Body of pancreas (tissue), 4 donors: Measurements from ENCODE around the gene ABI3. TPM values are rescaled to one million over a fixed set of nuclear protein-coding genes. Genes with fewer than 3 reads are reported as not detected.
"Not testable (repeated sequence)": the region's sequence is repeated elsewhere in the genome, so short reads cannot be mapped to it uniquely, and the experiment has no call there.

Experiments used
- ATAC-seq: fragments of 150-250 bp; one replicate; pipeline ENCODE4 v1.9.1; 2016
- DNase-seq, 4 donors: peaks; one replicate each; pipeline ENCODE4 v3.0.0-alpha.2; 2019
- H3K27ac ChIP-seq, 4 donors: fragments of 200-600 bp; sonication (generic); 1 replicate in 3 of 4; 2 replicates in 1 of 4; pipeline versions ENCODE4 v1.5.1 to v1.6.1; 2016 to 2019; ENCODE audit warnings: mild to moderate bottlenecking in 1 of 4, mixed read lengths in 1 of 4, moderate library complexity in 1 of 4
- H3K27me3 ChIP-seq, 2 donors: fragments of 200-600 bp; sonication (generic); one replicate each; pipeline ENCODE4 v1.6.0; 2016; ENCODE audit warnings: mild to moderate bottlenecking in 1 of 2
- H3K36me3 ChIP-seq, 2 donors: fragments of 200-600 bp; sonication (generic); replicated peaks in 1 of 2; 2 replicates each; pipeline ENCODE4 v1.5.1; 2016; ENCODE audit warnings: low read depth in 2 of 2; ENCODE audit not compliant: insufficient read depth in 1 of 2
- H3K4me1 ChIP-seq: fragments of 200-600 bp; sonication (generic); one replicate; pipeline ENCODE4 v1.6.0; 2016
- H3K4me3 ChIP-seq, 2 donors: fragments of 200-600 bp; sonication (generic); 1 replicate in 1 of 2; 2 replicates in 1 of 2; pipeline ENCODE4 v1.5.1; 2016 to 2019
- H3K9me3 ChIP-seq, 3 donors: fragments of 200-600 bp; sonication (generic); 1 replicate in 2 of 3; 2 replicates in 1 of 3; pipeline ENCODE4 v1.5.1; 2016
- POLR2A ChIP-seq, 3 donors: fragments of 450-650 bp; IDR thresholded peaks; one replicate each; pipeline ENCODE4 v1.6.1; 2016; ENCODE audit warnings: antibody characterized with exemption in 3 of 3, mild to moderate bottlenecking in 2 of 3
- WGBS, 2 donors: methylation state at CpG; one replicate each; pipeline ENCODE4 v1.1.5; 2017; 5-methylcytosine and 5-hydroxymethylcytosine counted together
- intact Hi-C: fragments of 100-400 bp; cut with DNase I; formaldehyde crosslinking; loops from one replicate; pipeline ENCODE4 v1.15.1; 2023
- total RNA-seq, 2 donors: library from RNA; depleted of rRNA; stranded (reverse); fragments of >200 nt; gene quantifications; one replicate each; pipeline ENCODE4 v1.1.0, GENCODE V29; 2016
- TF ChIP-seq, protein P1 (sequence below), 7 experiments: fragments of 450-650 bp in 4 of 7; fragments of 200-600 bp in 3 of 7; sonication (generic) in 3 of 7; IDR thresholded peaks; one replicate each; pipeline ENCODE4 v1.5.1; 2016 to 2019; ENCODE audit warnings: antibody characterized with exemption in 7 of 7

Gene ABI3
- total RNA-seq, 2 donors from 2014 or later, result 4.9 to 6.3 TPM

GRCh38 chr17:49258394-49258793, 47.9 kb downstream of the ABI3 start:
- TF ChIP-seq, protein P1, sequence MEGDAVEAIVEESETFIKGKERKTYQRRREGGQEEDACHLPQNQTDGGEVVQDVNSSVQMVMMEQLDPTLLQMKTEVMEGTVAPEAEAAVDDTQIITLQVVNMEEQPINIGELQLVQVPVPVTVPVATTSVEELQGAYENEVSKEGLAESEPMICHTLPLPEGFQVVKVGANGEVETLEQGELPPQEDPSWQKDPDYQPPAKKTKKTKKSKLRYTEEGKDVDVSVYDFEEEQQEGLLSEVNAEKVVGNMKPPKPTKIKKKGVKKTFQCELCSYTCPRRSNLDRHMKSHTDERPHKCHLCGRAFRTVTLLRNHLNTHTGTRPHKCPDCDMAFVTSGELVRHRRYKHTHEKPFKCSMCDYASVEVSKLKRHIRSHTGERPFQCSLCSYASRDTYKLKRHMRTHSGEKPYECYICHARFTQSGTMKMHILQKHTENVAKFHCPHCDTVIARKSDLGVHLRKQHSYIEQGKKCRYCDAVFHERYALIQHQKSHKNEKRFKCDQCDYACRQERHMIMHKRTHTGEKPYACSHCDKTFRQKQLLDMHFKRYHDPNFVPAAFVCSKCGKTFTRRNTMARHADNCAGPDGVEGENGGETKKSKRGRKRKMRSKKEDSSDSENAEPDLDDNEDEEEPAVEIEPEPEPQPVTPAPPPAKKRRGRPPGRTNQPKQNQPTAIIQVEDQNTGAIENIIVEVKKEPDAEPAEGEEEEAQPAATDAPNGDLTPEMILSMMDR (IDR thresholded peaks at IDR 0.05), result no peak
- TF ChIP-seq POLR2A (IDR thresholded peaks at IDR 0.05), result no peak
- no peaks in the 10 kb centered on the region for H3K36me3 ChIP-seq
- WGBS, 2 donors, result 83 to 84% methylated on average over 3 of the region's 3 CpGs
- H3K27ac ChIP-seq, result no peak overlapping the region
- no peaks in the 10 kb centered on the region for H3K27me3 ChIP-seq
- DNase-seq (no peak), ATAC-seq (no peak)
- H3K9me3 ChIP-seq, result no peaks in the 10 kb centered on the region
- H3K4me3 ChIP-seq, result no peak overlapping the region
- intact Hi-C loops, result no loop called here
- peaks cover 12% of the 10 kb centered on the region for H3K4me1 ChIP-seq

GRCh38 chr17:49259663-49260010, 49.1 kb downstream of the ABI3 start:
- peak; percentile 12 for ATAC-seq
- WGBS, 2 donors, result 37 to 39% methylated on average over 10 of the region's 10 CpGs
- no peak for TF ChIP-seq POLR2A (IDR thresholded peaks at IDR 0.05)
- TF ChIP-seq, protein P1 (IDR thresholded peaks at IDR 0.05), result no peak

DNA sequence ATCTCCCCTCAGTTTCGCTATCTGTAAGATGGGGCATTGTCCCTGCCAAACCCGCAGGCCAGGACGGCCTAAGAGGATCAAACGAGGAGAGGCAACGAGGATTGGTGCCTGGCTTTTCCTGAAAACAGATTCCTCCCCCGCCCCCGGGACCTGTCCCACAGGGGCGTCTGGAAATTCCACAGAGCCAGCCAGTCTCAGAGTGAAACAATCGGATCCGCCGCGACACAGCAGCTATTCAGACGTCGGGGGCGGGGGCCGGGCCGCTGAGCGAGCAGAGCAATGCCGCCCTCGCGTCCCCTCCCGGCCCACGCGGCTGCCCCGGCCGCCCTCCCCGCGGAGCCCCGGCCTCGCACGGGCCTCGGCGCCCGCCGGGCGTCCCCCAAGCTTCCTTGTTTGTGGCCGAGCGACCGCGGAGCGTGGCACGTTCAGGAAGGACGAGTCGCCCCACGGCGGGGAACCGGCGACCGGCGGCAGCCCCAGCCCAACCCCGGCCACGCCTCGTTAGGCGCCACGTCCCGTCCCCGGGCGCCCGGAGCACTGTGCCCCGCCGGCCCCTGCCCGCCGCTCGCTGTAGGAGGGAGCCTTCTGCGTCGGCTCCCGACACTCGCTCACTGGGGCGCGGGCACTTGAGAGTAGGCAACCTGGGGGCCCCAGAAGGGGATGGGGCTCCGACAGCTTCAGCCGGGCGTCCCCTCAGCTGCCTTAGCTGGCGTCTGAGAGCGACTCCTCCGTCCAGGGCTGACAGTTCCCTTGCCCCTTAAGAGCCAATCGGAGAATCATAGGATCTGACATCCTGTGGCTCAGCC, 49.7 kb downstream of the ABI3 start:
- Histone ChIP-seq H3K36me3 (no peaks in the 10 kb centered on the region), H3K9me3 (no peaks in the 10 kb centered on the region), H3K27ac (peak overlapping the region in 3 of 4 donors; percentile 39 to 53 (median 45)), H3K4me1 (peaks cover 12% of the 10 kb centered on the region), H3K27me3 (no peaks in the 10 kb centered on the region), H3K4me3 (no peak overlapping the region)
- ATAC-seq (peak; percentile 70), DNase-seq (peak; percentile 36 to 55 (median 52))
- intact Hi-C loops, result no loop called here
- WGBS, 2 donors, result 1 to 13% methylated on average over 5 to 43 of the region's 77 CpGs
- TF ChIP-seq, protein P1 (IDR thresholded peaks at IDR 0.05), result no peak
- peak in 2 of 3 donors; percentile 25 to 34 for TF ChIP-seq POLR2A (IDR thresholded peaks at IDR 0.05)

More at GRCh38 chr17:49259663-49260010, 49.1 kb downstream of the ABI3 start:
- Histone ChIP-seq H3K4me3 (no peak overlapping the region), H3K36me3 (no peaks in the 10 kb centered on the region), H3K27me3 (no peaks in the 10 kb centered on the region), H3K9me3 (no peaks in the 10 kb centered on the region), H3K4me1 (peaks cover 12% of the 10 kb centered on the region), H3K27ac (peak overlapping the region in 2 of 4 donors; percentile 45 to 53)
- DNase-seq, result peak in 1 of 4 donors; percentile 12
- intact Hi-C loops, result no loop called here

- WGBS, 2 donors, result 53 to 77% methylated on average over 7 to 11 of the region's 11 CpGs
- peak in 2 of 4 donors; percentile 17 to 62 for DNase-seq
- no peak for ATAC-seq
- Histone ChIP-seq H3K27me3 (no peaks in the 10 kb centered on the region), H3K4me1 (peaks cover 12% of the 10 kb centered on the region), H3K36me3 (no peaks in the 10 kb centered on the region), H3K9me3 (no peaks in the 10 kb centered on the region), H3K27ac (peak overlapping the region in 2 of 4 donors; percentile 45 to 53), H3K4me3 (no peak overlapping the region)
- no peak for TF ChIP-seq POLR2A (IDR thresholded peaks at IDR 0.05)
- TF ChIP-seq, protein P1 (IDR thresholded peaks at IDR 0.05), result no peak
- intact Hi-C loops, result no loop called here
Observed at GRCh38 chr17:49260817-49261291, 50.3 kb downstream of the ABI3 start.

GRCh38 chr17:49261540-49261939, 51.0 kb downstream of the ABI3 start:
- H3K27me3 ChIP-seq, H3K36me3 ChIP-seq, ATAC-seq, H3K27ac ChIP-seq, H3K4me3 ChIP-seq, H3K9me3 ChIP-seq, intact Hi-C loops, DNase-seq: not testable (repeated sequence)
- peaks cover 12% of the 10 kb centered on the region for H3K4me1 ChIP-seq
- WGBS, 2 donors, result 88 to 90% methylated on average over 9 of the region's 9 CpGs
